NCI-H510A (cell line): Measurements from ENCODE around the gene RRAD.
"Not testable (repeated sequence)": the region's sequence is repeated elsewhere in the genome, so short reads cannot be mapped to it uniquely, and the experiment has no call there.

Experiments used
- DNase-seq: peaks from one replicate; lab custom pipeline; 2025; lab: John Stamatoyannopoulos, UW

Gene RRAD

DNA sequence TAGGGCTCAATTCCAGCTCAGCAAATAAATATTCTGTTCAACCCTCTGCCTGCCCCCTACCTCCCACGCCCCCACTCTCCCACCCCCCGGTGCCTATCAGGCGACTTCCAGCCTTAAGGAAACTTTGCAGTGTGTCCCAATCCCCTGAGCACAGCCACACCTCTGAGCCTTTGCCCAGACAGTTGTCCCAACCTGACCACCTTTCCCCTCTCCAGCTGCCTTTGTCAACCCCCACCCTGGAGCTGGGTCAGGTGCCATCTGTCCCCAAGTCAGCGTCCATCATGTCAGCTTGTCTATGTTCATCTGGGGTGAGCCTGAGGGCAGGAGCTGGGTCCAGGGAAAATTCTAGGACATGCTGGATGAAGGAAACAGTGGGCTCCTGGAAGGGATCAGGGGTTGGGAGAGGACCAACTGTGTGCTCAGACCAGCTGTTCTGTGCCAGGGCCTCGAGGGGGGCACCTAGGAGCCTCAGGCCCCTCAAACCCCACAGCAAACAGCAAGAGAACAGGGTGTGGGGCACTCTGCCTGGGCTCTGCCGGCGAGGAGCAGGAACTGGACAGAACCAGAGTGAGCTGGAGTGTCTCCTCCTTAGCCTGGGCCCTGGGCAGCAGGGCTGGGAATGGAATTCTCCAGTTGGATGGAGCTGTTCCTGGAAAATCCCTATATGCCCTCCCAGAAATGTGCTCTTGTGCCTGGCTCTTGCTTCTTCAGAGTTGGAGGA is 24.5 kb downstream of the RRAD start:
- no peak for DNase-seq

DNA sequence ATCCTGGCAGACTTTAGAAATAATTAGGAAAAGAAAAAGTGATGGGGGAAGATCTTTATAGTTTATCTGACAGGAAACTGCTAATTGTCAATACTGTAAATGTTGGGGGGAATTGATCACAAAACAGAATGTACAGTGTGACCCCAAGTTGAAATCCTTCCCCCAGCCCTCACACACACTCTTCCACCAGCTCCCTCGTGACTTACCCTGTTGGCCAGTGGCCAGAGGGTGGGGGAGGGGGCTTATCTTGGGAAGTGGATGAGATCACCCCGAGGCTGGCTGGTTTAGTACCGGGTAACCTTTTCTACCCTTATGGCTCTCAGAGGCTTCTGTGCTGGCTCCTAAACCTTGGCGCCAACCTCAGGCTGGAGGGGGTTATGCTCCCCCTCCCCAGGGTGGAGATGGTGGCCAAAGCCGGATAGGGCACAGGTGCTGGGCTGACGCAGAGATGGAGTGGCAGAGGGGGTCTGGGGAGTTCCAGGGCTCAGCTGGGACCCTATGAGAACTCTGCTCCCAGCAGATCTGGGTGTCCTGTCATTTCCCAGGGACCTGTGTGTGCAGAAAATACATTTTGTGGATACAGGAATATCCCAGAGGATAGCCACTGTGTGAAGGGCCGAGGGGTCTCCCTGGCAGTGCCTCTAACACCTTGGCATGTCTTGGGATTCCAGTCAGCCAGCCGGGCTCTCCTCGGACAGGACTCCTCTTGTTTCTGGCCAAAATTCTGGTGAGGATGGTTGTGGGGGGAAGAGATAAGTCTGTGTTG is 25.2 kb downstream of the RRAD start:
- DNase-seq: peak; percentile 47

GRCh38 chr16:66899310-66899944 is 25.9 kb downstream of the RRAD start:
- DNase-seq: no peak

DNA sequence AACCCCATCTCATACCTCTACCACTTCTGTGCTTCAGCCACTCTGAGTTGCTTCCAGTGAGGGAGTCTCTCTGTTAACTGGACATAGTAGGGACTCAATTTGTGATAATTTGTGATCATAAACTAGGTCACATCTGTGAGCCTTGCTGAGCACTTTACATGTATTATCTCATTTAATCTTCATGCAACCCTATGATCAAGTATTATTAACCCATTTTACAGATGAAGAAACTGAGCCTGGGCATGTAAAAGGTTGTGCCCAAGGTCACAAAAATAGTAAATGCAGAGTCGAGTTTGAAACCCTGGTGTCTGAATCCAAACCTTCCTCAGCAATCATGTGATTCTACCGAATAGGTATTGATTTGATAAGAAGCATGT is 26.4 kb downstream of the RRAD start:
- DNase-seq: no peak

DNA sequence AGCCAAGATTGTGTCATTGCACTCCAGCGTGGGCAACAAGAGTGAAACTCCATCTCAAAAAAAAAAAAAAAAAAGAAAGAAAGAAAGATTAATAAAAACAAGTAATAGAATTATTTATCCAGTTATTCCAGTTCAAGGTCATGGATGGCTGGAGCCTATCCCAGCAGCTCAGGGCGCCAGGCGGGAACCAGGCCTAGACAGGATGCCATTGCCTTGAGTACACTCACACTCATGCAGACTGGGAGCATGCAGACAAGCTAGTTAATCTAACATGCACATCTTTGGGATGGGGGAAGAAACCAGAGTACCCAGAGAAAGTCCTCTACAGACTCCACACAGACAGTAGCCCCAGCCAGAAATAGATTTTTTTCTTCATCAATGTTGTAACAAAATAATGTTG is 27.1 kb downstream of the RRAD start:
- no peak for DNase-seq

- not testable (repeated sequence) for DNase-seq
Observed at GRCh38 chr16:66896682-66897081, 28.7 kb downstream of the RRAD start.

DNA sequence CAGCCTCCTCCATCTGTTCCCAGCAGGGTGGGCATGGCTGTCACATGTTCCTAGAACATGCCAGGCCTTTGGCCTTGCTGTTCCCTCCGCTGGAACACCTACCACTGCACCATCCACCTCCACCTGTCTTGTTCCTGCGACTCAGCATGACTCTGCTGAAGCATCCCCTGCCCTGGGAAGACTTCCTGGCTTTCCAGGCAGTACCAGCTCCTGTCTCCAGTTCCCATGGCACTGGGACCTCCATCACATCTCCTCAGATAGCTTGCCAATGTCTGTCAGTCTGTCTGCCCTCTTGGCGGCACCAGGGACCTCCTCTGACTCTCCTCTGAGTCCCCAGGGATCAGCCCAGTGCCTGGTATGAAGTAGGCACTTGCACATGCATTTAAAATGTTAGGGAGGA is 29.3 kb downstream of the RRAD start:
- no peak for DNase-seq

DNA sequence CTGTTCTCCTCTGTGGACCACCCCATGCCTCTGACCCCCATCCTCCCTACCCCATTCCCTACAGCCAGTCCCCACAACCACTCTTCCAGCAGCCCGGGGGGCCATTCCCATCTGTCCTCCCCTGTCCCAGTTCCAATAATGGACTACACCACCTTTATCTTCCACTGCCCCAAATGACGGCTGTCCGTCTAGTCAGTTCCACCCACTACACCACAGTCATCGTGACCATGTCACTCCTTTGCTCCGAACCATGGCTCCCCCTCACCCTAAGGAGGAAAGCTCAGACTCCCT is 29.7 kb downstream of the RRAD start:
- no peak for DNase-seq

DNA sequence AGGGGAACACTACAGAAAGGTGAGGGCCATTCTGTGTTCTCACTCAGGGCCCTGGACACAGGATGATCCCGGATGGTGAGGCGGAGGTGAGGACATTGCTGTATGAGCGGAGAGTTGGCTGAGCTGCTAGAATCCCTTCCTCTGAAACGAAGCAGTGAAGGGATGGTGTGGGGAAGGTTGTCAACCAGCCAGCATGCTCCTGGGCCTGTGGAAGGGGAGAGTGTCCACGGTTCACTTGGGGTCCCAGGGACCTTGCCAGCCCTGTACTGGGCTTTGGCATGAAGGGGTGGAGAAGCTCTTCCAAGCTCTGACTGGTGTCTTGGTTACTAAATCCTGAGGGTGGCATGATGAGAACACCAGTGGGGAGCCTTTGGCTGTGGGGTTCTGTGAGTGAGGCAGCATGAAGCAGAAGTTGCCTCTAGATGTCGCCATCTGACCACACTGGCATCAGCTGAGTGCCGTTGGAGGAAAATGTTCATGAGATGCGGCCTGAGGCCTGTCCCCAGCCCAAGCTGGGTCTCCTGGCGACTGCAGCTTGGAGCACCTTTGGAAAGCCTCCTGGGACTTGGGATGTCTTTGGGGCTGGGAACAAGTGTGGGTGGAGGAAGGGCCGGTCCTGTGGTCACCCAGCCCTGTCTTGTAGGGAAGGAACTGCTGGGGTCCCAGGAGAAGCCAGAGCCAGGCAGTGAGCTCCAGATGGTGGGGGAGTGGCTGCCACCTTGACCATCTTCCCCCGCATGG is 30.2 kb downstream of the RRAD start:
- peak; percentile 27 for DNase-seq

DNA sequence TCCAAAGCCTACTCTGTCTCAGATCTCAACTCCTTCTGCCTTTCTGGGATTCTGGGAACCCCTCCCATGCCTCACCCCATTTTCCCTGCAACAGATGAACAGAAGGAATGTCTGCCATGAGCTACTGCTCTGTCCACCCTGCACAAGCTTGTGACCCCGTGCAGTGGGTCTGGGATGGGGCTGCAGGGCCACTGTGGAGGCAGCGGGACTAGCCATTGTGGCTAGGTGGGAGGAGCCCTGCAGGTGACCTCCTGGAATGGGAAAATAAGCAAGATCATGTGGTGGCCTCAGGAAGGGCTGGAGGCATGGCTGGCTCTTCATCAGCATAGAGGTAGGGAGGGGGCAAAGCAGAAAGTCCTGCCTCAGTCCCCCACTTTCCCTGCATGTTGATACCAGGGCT is 31.3 kb downstream of the RRAD start:
- no peak for DNase-seq

DNA sequence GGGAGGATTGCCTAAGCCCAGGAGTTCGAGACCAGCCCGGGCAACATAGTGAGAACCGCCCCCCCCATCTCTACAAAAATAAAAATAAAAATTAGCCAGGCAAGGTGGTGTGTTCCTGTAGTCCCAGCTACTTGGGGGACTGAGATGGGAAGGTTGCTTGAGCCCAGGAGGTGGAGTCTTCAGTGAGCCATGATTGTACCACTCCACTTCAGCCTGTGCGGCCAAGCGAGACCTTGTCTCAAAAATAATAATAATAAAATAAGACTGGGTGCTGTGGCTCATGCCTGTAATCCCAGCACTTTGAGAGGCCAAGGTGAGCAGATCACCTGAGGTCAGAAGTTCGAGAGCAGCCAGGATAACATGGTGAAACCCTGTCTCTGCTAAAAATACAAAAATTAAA is 33.5 kb downstream of the RRAD start:
- DNase-seq: no peak

DNA sequence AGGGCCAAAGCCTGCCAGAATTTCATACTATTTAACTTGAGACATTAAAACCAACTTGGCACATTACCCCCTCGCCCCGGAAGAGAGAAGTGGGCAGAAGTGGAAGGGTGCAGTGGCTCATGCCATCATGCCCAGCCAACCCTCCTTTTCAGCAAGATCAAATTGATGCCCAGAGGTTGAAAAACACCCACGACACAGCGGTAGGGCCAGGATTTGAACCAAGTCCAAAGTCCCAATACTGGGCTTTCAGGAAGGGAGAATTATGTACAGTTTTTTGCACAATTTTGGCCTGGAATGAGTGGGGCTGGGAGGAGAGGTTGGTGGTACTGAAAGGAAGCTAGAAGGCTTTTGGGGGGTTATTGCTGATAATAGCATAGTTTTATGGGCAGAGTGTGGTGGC is 34.0 kb downstream of the RRAD start:
- DNase-seq: no peak

DNA sequence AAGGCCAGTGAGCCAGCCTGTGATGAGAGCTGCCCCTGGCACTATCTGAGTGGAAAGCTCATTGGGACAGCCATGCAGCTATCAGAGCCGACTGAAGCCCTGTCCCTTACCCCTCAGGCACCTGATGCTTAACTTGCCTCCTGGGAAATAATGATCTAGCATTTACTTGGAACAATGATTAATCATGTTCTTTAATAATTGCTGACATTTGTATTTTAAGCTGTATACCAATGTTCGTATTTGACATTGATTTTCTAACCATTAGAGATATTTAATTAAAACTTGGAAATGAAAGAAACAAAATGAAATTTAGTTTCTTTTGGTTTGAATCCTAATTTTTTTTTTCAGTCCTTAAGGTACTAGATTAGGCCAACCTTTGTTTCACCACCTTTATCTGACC is 34.5 kb downstream of the RRAD start:
- DNase-seq: no peak

DNA sequence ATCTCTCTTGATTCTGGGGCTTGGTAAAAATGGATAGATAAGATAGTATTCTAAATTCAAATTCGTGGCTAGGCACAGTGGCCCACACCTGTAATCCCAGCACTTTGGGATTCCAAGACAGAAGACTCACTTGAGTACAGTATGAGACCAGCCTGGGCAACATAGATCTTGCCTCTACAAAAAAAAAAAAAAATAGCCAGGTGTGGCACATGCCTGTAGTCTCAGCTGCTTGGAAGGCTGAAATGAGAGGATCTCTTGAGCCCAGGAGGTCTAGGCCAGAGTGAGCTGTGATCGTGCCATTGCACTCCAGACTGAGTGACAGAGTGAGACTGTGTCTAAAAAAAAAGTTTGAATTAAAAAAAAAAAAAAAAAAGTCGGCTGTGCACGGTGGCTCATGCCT is 35.7 kb downstream of the RRAD start:
- DNase-seq: no peak

DNA sequence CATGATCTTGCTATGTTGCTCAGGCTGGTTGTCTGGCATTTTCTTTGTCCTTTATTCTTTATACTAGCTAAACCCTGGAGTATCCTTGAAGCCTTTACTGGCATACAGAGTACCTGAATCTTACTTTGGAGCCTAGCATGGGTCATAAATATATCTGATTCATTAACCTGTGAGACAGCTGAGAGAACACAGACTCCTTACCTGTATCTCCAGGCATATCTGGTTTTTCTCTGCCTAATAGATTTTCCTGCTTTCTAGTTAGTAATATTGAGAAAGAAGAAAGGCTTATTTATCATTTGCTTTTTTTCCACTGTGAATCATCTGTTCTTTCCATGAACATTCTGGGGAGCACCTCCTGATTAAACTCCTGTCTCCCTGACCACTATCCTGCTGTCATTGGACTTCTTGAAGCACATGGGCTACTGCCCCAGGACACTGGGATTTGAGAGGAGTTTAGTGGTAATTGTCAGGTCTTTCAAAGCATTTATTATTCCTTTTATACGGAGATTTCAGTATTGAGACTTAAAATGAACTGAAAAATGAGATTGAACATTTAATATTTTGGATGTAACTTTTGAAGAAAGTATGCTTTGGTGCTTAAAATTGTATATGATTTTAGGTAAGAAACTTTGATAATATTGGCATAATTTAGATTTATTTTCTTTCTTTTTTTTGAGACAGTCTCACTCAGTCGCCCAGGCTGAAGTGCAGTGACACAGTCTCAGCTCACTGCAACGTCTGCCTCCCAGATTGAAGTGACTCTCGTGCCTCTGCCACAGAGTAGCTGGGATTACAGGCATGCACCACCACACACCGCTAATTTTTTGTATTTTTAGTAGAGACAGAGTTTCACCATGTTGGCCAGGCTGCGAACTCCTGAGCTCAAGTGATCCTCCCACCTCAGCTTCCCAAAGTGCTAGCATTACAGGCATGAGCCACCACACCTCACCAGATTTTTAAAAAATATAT is 36.4 kb downstream of the RRAD start:
- no peak for DNase-seq

GRCh38 chr16:66886914-66887313 is 38.4 kb downstream of the RRAD start:
- DNase-seq: no peak

- DNase-seq: no peak
Observed at GRCh38 chr16:66886321-66886720, 39.0 kb downstream of the RRAD start.

DNA sequence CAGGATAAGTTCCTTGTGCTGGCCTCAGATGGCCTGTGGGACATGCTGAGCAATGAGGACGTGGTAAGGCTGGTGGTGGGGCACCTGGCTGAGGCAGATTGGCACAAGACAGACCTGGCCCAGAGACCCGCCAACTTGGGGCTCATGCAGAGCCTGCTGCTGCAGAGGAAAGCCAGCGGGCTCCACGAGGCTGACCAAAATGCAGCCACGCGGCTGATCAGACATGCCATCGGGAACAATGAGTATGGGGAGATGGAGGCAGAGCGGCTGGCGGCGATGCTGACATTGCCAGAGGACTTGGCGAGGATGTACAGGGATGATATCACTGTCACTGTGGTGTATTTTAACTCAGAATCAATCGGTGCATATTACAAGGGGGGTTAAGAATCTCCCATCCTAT is 39.8 kb downstream of the RRAD start:
- no peak for DNase-seq

- no peak for DNase-seq
Observed at GRCh38 chr16:66882702-66883101, 42.6 kb downstream of the RRAD start.

GRCh38 chr16:66881964-66882508 is 43.3 kb downstream of the RRAD start:
- no peak for DNase-seq

- no peak for DNase-seq
Observed at GRCh38 chr16:66881560-66881959, 43.8 kb downstream of the RRAD start.
